LNCaP clone FGC (cell line): Measurements from ENCODE around the gene MUC5B.

ENCODE experiments used
- DNase-seq: peaks from one replicate; pipeline ENCODE4 v3.0.0-alpha.2; 2011; ENCODE audit warnings: low read depth
- H3K4me3 ChIP-seq: 2 replicates; pipeline ENCODE4 v1.5.1; 2011; ENCODE audit warnings: mild to moderate bottlenecking, low read depth, low read length, control low read depth
- CTCF ChIP-seq: IDR thresholded peaks from 2 replicates; pipeline ENCODE4 v1.5.1; 2012; ENCODE audit warnings: mild to moderate bottlenecking; ENCODE audit not compliant: control insufficient read depth, insufficient read depth; ENCODE audit errors: extremely low read depth

The MUC5B gene

GRCh38 chr11:1202154-1202775, 20.6 kb upstream of the MUC5B start:
- no peak overlapping the region for H3K4me3 ChIP-seq
- TF ChIP-seq CTCF, result no peak
- DNase-seq, result no peak

GRCh38 chr11:1202776-1203504, 19.9 kb upstream of the MUC5B start:
- H3K4me3 ChIP-seq, result no peak overlapping the region
- TF ChIP-seq CTCF, result peak; percentile 94
- no peak for DNase-seq

GRCh38 chr11:1203505-1204271, 19.2 kb upstream of the MUC5B start:
- TF ChIP-seq CTCF, result no peak
- H3K4me3 ChIP-seq, result no peak overlapping the region
- no peak for DNase-seq

GRCh38 chr11:1204381-1205101, 18.3 kb upstream of the MUC5B start:
- no peak for DNase-seq
- no peak overlapping the region for H3K4me3 ChIP-seq
- no peak for TF ChIP-seq CTCF

- no peak for TF ChIP-seq CTCF
- DNase-seq, result no peak
- H3K4me3 ChIP-seq, result no peak overlapping the region
Measured at GRCh38 chr11:1205121-1205986, 17.5 kb upstream of the MUC5B start.

- no peak for DNase-seq
- no peak for TF ChIP-seq CTCF
- H3K4me3 ChIP-seq, result no peak overlapping the region
Measured at GRCh38 chr11:1205987-1206331, 16.9 kb upstream of the MUC5B start.
